ENCODE measurements around the gene KCMF1.

Gene KCMF1

DNA sequence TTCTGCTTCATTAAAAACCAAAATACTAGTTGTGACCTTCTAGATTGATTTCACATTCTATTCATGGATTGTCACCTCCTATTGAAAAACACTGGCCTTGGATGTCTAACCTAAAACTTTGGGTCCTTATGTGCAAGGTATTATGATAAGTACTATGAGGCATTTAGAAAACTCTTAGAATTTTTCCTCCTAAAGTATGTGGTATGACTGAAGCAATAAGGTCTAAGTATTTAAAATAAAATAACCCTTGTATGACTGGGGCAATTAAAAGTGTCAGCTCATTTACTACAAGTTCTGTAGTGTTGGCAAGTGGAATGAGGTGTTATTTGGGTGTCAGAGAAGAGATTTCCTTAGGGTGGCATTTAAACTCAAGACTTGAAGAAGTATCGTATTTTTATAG lies 15.1 kb downstream of the KCMF1 start:
- DNase-seq, result no peak

DNA sequence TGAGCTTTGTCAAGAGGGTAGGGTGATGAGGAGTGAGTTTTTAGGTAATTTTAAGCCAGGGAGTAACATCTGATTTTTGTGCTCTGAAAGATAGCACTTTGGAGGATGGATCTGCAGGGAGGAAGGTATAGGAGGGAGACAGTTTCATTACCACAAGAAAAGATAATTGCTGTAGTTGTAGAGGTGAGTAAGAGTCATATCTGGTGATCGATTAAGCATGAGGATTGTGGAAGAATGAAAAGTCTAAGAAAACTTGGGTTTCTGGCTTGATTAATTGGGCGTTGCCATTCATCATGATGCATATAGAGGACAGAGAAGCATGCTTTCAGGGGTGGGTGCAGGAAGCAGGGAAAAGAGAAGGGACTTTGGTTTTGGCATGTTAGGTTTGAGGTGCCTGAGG lies 18.5 kb downstream of the KCMF1 start:
- no peak for DNase-seq

DNA sequence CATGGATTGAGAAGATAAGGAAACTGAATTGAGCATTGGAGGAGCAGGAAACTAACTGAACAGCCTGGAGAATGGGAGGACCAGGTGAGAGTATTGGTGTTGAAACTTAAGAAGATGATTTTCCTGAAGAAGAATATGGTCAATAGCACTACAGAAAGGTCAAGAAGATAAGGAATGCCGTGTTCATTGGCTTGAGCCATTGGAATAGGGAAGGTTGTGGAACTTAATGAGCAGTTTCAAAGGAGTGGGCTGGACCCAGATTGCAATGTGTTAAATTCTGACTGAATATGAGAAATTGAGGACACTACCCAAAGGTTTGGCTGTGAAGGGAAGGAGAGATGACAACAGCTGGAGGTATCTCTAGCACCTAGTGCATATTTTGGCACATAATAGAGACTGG lies 19.0 kb downstream of the KCMF1 start:
- no peak for DNase-seq

DNA sequence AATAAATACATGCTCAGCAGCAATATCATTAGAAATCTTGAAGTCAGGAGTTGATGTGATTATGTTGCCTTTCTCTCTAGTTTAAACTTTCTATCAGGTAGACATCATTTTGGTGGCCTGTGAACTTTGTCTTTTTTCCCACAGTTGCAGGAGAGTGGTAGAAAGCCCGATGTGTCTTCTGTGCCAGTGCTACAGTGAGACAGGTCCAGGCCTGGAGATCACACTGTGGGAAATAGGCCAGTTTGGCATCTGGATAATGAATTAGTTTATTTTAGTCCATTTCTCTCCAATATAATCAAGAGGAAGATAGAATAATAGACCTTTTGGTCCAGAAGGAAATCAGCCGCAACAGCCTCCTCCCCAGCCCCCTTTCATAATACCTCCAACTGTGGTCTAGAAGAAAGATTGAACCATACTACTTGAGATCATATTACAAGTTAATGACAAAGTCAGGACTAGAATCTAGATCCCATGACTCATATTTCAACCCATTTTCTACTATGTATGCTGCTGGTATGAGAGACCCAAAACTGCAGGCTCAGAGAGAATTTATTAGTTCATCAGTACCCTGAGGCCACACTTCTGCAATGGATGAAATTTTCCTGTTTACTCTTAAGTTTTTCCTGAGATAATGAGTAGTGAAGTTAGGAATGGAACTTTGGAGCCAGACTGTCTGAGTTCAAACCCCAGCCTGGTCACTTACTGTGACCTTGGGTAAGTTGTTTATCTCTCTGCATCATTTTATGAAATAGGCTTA lies 20.6 kb downstream of the KCMF1 start:
- no peak for DNase-seq

DNA sequence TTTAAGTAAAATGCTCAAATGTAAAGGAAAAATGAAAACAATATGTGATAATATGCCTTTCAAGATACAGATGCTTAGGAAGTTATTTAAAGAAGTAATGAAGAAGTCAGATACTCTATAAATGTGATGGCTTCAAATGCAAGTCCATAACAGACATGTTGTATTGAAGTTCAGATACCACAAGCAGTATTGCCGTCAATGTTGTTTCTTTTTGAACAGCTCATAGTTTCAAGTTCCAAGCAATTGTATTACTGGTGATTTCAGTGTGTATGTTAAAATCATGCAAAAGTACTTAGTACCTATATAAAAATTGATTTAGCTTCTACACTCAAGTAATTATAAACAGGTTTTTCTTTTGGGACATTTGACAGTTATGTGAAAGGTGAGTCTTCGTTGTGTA lies 24.9 kb downstream of the KCMF1 start:
- no peak for DNase-seq

DNA sequence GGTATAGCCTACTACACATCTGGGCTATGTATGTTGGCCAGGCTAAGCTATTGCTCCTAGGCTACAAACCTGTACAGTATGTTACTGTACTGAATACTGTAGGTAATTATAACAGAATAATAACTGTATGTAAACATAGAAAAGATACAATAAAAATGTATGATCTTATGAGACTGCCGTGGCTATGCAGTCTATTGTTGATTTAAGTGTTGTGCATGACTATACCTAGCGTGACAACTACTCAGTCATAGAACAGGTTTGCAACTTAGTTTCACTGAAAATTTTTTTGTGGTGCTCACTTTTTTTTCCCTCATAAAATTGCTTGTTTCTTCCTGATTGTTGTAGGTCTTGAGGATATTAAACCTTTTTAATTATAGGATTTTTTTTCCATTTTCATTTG lies 25.9 kb downstream of the KCMF1 start:
- no peak for DNase-seq

DNA sequence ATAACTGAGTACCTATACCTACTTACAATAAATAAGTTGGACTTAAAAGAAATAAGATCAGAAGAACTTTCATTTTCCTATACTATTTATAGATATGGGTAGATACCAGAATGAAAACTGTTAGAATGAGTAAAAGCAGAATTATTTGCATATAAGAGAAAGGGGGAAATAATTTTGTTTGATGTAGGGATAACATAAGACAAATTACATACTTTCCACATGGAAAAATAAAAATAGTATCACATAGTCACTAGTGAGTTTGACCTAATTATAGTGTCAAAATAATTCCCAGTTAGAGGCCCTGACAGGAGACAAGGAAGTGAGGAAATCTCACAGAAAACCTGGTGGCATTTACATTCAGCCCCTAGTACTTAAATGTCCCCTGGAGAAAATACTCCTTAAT lies 28.6 kb downstream of the KCMF1 start:
- no peak for DNase-seq

DNA sequence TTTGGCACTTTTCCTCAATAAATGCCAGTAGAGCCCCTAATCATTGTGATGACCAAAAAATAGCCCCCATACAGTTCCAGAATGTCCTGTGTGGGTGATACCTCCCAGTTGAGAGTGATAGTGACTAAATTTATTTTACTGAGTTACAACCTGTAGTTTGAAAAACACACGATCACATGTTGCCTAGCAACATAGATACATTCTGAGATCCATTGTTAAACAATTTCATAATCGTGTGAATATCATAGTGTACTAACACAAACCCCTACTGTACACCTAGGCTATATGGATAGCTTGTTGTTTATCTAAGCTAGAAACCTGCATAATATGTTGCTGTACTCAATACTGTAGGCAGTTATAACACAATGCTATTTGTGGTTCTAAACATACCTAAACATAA lies 30.6 kb downstream of the KCMF1 start:
- DNase-seq, result no peak

DNA sequence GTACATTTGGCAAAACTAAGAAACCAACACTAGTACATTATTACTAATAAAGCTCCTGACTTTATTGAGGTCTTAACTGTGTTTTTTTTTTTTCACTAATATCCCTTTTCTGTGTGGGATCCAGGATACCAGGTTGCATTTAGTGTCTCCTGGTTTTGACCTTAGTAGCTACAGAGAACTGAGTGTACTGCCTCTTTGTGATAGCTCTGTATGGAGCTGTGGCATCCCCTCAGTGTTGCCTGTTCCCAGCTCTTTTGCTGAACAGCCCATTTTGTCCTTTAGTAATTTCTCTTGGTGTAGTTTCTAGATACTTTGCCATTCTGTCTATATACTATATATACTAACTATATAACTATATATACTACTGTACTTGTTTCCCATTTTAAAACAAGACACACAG lies 31.6 kb downstream of the KCMF1 start:
- DNase-seq, result no peak

DNA sequence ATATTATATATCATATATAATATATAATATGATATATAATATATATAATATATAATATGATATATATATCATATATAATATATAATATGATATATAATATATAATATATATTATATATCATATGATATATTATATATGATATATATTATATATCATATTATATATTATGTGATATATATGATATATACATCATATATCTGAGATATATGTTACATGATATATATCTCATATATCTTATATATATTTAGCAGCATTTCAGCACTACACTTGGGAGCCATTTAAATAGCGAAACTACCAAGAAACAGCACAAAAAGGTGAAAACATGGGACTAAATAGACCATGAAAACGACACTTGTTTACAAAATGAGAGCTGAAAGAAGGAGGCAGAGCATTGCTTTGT lies 37.3 kb downstream of the KCMF1 start:
- DNase-seq, result no peak

DNA sequence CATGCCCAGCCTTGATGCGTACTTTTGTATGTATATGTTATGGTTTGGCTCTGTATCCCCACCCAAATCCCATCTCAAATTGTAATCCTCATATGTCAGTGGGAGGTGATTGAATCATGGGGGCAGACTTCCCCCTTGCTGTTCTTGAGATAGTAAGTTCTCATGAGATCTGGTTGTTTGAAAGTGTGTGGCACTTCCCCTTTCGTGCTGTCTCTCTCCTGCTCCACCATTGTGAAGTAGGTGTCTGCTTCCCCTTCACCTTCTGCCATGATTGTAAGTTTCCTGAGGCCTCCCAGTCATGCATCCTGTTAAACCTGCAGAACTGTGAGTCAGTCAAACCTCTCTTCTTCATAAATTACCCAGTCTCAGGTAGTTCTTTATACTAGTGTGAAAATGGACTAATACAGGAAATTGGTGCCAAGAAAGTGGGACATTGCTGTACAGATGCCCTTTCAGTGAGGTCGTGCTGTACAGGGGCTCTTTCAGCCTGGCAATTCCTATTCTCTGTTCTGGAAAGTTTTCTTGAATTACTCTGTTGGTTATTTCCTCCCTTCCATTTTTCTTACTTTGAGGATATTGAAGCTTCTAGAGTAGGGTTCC lies 38.2 kb downstream of the KCMF1 start:
- no peak for DNase-seq

DNA sequence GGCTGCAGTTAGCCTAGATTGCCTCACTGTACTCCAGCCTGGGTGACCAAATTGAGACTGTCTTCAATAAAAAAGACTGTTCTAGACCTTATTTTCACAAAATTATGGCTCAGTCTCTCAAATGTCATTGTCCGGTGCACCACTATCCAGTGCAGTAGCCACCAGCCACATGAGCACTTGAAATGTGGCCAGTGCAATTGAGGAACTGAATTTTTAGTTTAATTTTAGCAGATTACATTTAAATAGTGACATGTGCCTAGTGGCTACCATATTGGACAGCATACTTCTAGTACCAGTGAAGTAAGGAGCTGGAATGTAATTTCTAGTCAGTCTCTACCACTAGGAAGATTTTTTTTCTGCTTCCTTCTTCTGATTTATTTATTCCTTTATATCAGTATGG lies 39.4 kb downstream of the KCMF1 start:
- DNase-seq, result no peak

DNA sequence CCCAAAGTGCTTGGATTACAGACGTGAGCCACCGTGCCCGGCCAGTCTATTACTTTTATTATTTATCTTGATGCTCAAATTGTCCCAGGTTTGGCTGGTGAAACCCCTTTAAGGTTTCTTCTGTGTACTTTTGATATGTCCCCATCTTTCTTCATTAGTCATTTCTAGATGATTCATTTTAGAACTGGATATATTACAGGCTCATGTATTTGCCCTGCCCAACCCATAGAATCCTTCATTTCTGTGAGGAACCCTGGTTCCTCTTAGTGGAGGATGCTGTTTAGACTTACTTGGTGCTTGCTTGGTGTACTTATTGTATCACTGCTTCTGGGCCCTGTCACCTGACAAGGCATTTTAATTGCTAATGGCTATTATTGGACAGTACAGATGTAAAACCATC lies 40.1 kb downstream of the KCMF1 start:
- DNase-seq, result no peak

DNA sequence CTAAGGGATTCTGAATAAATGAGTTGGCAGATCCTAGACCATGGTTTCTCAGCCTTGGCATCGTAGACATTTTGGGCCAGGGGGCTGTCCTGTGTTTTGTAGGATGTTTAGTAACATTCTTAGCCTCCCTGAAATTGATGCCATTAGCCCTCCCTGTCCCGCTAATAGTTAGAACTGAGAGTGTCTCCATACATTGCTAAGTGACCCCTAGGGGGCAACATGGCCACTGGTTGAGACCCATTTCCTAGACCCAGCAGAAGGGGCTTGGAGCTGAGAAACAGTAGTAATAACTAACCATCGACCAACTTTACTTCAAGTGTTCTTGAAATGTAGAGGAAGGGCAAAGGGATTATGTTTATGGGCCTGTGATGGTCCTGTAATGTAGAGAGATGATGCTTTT lies 40.8 kb downstream of the KCMF1 start:
- DNase-seq, result no peak

DNA sequence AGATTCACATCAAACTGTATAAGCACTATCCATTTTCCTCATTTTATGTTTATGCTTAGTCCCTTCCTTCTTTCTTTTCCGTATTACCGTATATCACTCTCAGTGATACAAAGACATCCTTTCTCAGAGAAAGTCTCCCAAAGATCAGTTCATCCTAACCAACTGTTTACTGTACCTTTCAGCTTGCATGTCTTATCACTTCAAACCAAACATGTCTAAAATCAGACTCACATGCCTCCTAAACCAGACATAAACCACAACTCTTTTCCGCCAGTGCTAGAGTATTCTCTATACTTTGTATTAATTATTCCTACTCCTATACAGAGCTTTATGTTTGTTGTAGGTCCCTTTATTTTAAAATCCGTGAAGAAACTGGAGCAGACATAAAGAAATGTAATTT lies 41.5 kb downstream of the KCMF1 start:
- no peak for DNase-seq

DNA sequence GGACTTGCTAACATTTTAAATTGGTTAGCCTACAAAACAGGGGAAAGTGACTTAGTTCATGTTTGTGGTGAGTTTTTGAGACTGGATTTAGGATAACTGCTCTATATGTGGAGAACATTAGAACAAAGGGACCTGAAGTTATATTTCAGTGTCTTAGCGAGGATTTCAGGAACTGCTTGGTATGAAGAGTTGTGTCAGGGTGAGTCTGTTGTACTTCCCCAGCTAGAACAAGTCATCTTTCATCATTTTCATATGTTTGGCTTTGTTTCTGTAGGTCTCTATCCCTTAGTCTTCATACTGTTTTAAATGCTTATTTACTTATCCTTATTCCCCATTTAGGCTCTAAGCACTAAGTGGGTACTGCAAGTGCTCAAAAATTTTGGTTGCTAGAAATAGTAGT lies 41.9 kb downstream of the KCMF1 start:
- no peak for DNase-seq

DNA sequence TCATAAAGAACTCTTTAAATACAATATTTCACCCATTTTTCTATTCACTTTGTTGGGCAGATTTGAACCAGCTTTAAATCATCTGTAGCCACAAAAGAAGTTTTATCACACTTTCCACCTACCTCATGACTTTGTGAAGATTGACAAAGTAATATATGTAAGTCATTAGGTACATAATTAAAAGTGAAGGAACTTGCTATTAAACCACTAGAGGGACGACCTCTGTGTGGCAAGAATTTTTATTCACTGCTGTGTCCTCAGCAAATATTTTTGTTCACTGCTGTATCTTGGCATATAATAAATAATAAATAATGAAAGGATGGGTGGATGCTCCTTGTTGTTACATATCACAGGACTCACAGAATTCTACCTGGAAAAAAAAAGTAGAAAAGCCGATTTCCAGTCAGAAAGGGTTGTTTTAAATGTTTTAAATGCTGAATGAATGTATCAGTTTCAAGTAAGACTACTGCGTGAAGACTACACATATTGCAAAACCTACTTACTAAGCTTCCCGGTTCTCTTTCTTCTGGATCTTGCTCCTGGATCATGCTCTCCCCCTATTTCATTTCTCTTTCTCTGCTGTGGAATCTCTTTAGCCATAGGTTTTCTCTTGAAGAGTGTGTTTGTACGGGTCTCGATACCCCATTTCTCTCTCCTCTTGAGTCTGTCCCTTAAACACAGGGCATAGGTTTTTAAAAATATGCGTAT lies 44.8 kb downstream of the KCMF1 start:
- DNase-seq, result no peak

DNA sequence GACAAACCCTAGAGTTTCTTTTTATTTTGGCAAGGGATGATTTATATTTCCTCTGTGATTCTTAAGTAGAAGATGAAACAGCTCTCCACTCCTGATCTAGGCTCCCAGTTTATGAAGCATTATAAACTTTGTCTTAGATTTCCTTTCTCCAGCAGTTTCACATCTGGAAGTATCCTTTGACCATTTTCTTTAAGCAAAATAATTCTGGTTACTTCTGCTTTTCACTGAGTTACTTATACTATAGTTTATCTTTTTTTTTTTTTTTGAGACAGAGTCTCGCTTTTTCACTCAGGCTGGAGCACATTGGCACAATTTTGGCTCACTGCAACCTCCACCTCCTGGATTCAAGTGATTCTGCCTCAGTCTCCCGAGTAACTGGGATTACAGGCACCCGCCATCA lies 45.5 kb downstream of the KCMF1 start:
- no peak for DNase-seq

DNA sequence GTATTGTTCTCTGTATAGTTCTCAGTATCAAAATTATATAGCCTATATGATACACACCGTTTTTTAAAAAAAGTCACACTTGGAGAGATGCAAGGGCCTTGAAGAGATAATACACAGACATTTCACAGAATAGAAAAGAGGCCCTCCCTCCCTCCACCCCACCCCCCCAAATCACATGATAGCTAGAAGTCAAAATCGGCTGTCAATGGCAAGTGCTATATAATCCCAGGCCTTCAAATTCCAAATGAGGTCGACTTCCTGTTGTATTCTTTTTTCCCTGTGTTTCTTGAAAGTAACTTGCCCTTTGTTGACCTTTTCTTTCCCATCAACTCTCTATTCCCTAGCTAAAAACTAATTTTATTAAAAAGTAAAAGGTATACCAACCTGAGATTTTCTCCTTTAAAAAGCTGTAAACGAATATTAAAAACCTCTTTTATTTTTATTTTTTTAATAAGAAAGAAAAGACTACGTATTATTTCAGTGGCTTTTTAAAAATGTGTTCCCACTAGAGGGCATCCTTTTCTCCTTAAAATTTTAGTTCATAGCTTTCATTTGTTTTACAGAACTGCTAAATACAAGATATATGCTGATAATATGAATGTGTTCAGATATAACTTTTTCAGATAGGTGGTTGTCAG lies 46.6 kb downstream of the KCMF1 start:
- DNase-seq, result no peak

DNA sequence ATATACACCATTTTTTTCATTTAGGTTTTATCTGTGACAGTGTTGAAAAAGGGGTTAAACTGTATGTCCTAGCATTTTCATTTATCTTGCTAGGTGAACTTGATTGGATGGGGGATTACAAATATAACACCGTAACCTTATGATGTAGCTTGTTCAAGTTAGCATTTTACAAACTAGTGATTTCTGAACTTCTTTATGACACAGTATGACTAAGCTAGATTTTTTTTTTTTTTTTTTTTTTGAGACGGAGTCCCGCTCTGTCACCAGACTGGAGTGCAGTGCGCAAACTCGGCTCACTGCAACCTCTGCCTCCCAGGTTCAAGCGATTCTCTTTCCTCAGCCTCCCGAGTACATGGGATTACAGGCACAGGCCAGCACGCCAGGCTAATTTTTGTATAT lies 47.1 kb downstream of the KCMF1 start:
- no peak for DNase-seq

DNA sequence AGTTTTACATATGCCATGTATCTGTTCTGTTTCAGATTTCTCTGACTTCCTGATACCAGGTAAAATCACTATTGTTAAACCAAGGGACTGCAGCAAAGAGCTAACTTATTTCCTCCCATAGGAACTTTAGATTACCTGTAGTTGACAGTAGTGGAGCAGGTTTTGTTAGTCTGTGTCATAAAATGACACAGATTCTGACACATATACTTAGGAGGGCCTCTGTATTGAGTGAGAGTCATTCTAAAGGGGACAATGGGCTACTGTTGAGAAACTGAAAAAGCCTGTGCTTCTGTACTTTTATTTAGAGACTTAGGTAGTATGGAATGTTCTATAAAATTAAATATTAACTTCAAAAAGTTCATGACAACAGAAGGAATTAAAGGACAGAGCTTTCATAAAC lies 48.2 kb downstream of the KCMF1 start:
- DNase-seq, result no peak

DNA sequence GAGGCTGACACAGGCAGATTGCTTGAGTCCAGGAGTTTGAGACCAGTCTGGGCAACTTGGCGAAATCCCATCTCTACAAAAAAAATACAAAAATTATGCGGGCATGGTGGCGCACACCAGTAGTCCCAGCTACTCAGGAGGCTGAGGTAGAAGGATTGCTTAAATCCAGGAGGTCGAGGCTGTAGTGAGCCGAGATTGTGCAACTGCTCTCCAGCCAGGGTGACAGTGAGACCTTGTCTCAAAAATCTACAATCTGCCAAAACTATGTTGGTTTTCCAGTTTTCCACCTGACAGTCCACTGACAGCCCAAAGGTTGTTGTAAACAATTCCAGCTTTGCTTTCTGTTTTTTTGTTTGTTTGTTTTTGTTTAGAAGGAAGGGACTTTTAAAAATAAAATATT lies 51.3 kb downstream of the KCMF1 start:
- no peak for DNase-seq

DNA sequence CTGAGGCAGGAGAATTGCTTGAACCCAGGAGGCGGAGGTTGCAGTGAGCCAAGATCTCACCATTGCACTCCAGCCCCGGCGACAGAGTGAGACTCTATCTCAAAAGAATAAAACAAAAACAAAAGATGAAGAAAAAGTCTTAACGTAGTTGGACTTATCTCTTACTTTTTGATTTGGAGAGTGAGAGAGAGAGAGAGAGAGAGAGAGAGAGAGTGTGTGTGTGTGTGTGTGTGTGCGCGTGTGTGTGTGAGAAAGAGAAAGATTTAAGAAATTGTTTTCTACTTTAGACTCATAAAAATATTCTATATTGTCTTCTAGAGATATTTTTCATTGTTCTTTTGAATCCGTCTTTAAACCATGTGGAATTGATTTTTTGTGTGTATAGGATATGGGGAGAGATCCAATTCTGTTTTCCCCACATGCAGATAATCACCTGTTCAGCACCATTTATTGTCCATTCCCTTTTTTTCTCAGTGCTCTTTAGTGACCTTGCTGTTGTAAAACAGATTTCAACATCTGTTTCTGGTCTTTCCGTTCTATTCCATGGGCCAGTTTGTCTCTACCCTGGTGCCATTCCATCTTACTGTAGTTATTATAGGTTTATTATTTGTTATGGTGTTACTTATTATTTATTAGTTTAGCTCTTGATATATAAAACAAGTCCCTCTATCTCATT lies 53.5 kb downstream of the KCMF1 start:
- no peak for DNase-seq
